ENCODE measurements around the gene SLC17A2.

- TF ChIP-seq CHD1 (IDR thresholded peaks at IDR 0.05; ENCODE audit: low read depth, low read length) = no peak
- TF ChIP-seq YY1 (IDR thresholded peaks at IDR 0.05; ENCODE audit: low read depth, low read length) = peak; percentile 80
- TF ChIP-seq POLR2A (IDR thresholded peaks at IDR 0.05; ENCODE audit: control extremely low read depth in 1 of 2, low read depth in 2 of 2, low read length in 2 of 2) = no peak
- TF ChIP-seq POLR2AphosphoS5 (IDR thresholded peaks at IDR 0.05; ENCODE audit: low read depth, low read length) = peak; percentile 92
- no peak for TF ChIP-seq GABPA (IDR thresholded peaks at IDR 0.05; ENCODE audit: borderline replicate concordance, insufficient read depth, low read length)
- no peak for TF ChIP-seq CTCF (IDR thresholded peaks at IDR 0.05; ENCODE audit: control extremely low read depth in 1 of 3, insufficient read depth in 1 of 3, low read depth in 1 of 3, low read length in 3 of 3)
- peak in 1 of 2 experiments; percentile 96; a peak in 2 of 3 replicates for TF ChIP-seq EP300 (IDR thresholded peaks at IDR 0.05; ENCODE audit: borderline replicate concordance in 1 of 2, low read depth in 2 of 2, low read length in 2 of 2)
- TF ChIP-seq JUN (IDR thresholded peaks at IDR 0.05; ENCODE audit: low read depth, low read length) = no peak
- TF ChIP-seq MAFK (IDR thresholded peaks at IDR 0.05; ENCODE audit: low read depth, low read length) = no peak
- peak; percentile 50; the same call in 1 of the 2 replicates for TF ChIP-seq TAF1 (IDR thresholded peaks at IDR 0.05; ENCODE audit: low read depth, low read length)
Measured at GRCh38 chr6:25963426-25964123, 33.1 kb upstream of the SLC17A2 start.

Measured in H1 (cell line).